ENCODE results near the gene APBB1IP.

- TF ChIP-seq CTCF (IDR thresholded peaks at IDR 0.05): no peak
- no peak for TF ChIP-seq ZFX (IDR thresholded peaks at IDR 0.05; ENCODE audit: borderline replicate concordance)
These were observed 39.4 kb downstream of the APBB1IP start for GRCh38 chr10:26477501-26477900.

Data from 22Rv1 (cell line).